Ishikawa (cell line): Measurements from ENCODE around the gene TNK2.
A peak's percentile ranks its signal among the peaks of the same experiment; 100 is the strongest.

Experiments
- CEBPB ChIP-seq: IDR thresholded peaks from 2 replicates; pipeline ENCODE4 v1.6.1; 2012
- CREB1 ChIP-seq: IDR thresholded peaks from 2 replicates; pipeline ENCODE4 v1.6.1; 2012; ENCODE audit warnings: low read depth
- EGR1 ChIP-seq: IDR thresholded peaks from 2 replicates; pipeline ENCODE4 v1.6.1; 2012
- EP300 ChIP-seq: IDR thresholded peaks from 2 replicates; pipeline ENCODE4 v1.6.1; 2012; ENCODE audit warnings: borderline replicate concordance
- FOXM1 ChIP-seq: IDR thresholded peaks from 2 replicates; pipeline ENCODE4 v1.6.1; 2012; ENCODE audit warnings: low read depth, borderline replicate concordance
- MAX ChIP-seq: IDR thresholded peaks from 2 replicates; pipeline ENCODE4 v1.6.1; 2012
- NFIC ChIP-seq: IDR thresholded peaks from 2 replicates; pipeline ENCODE4 v1.6.1; 2012
- RAD21 ChIP-seq: IDR thresholded peaks from 2 replicates; pipeline ENCODE4 v1.6.1; 2012; ENCODE audit warnings: low read depth
- REST ChIP-seq: IDR thresholded peaks from 2 replicates; pipeline ENCODE4 v1.6.1; 2012; ENCODE audit warnings: low read depth, mild to moderate bottlenecking
- TAF1 ChIP-seq: IDR thresholded peaks from 2 replicates; pipeline ENCODE4 v1.6.1; 2012; ENCODE audit warnings: low read depth, mild to moderate bottlenecking
- TCF12 ChIP-seq: IDR thresholded peaks from 2 replicates; pipeline ENCODE4 v1.6.1; 2012; ENCODE audit warnings: low read depth
- TEAD4 ChIP-seq: IDR thresholded peaks from 2 replicates; pipeline ENCODE4 v1.6.1; 2012
- USF1 ChIP-seq: IDR thresholded peaks from 2 replicates; pipeline ENCODE4 v1.6.1; 2012
- YY1 ChIP-seq: IDR thresholded peaks from 2 replicates; pipeline ENCODE4 v1.6.1; 2012; ENCODE audit warnings: low read depth
- ZBTB7A ChIP-seq: IDR thresholded peaks from 2 replicates; pipeline ENCODE4 v1.6.1; 2012; ENCODE audit warnings: low read depth

TNK2 gene

GRCh38 chr3:195887670-195888069, 20.7 kb downstream of the TNK2 start:
- TF ChIP-seq RAD21 = no peak

- TF ChIP-seq ZBTB7A = no peak
- TF ChIP-seq EP300 = 0 out of 2 replicates have a peak, but pooled peaks have one; percentile 28
These were observed 21.9 kb downstream of the TNK2 start for GRCh38 chr3:195886181-195887141.

- 0 out of 2 replicates have a peak, but pooled peaks have one; percentile 38 for TF ChIP-seq EP300
- TF ChIP-seq MAX = 0 out of 2 replicates have a peak, but pooled peaks have one; percentile 60
- TF ChIP-seq YY1 = no peak
- peak; percentile 90 for TF ChIP-seq TCF12
- no peak for TF ChIP-seq ZBTB7A
- peak; percentile 49; the same call in 1 of the 2 replicates for TF ChIP-seq NFIC
These were observed 23.1 kb downstream of the TNK2 start for GRCh38 chr3:195885036-195885891.

- TF ChIP-seq TAF1 (no peak), REST (no peak), RAD21 (no peak), NFIC (no peak)
These were observed 23.7 kb downstream of the TNK2 start for GRCh38 chr3:195884691-195885035.

- TF ChIP-seq USF1 = no peak
- no peak for TF ChIP-seq ZBTB7A
- TF ChIP-seq MAX = no peak
- no peak for TF ChIP-seq FOXM1
- TF ChIP-seq TCF12 = no peak
- no peak for TF ChIP-seq REST
- TF ChIP-seq RAD21 = no peak
- TF ChIP-seq NFIC = no peak
- no peak for TF ChIP-seq CREB1
- no peak for TF ChIP-seq TEAD4
- TF ChIP-seq CEBPB = no peak
- no peak for TF ChIP-seq EGR1
- TF ChIP-seq YY1 = no peak
- no peak for TF ChIP-seq EP300
- TF ChIP-seq TAF1 = no peak
These were observed 24.6 kb downstream of the TNK2 start for GRCh38 chr3:195883801-195884200.

GRCh38 chr3:195883160-195883559, 25.2 kb downstream of the TNK2 start:
- TF ChIP-seq MAX (no peak), CEBPB (no peak), TAF1 (no peak), FOXM1 (no peak), REST (no peak), USF1 (no peak), EGR1 (no peak), ZBTB7A (no peak), NFIC (no peak), TEAD4 (no peak), CREB1 (no peak), YY1 (no peak)
